Kidney tubule cell (primary cell): ENCODE data around the gene DLX6.
"Not testable (repeated sequence)": the region's sequence is repeated elsewhere in the genome, so short reads cannot be mapped to it uniquely, and the experiment has no call there.

Source experiments
- DNase-seq: peaks from one replicate; pipeline ENCODE4 v3.0.0-alpha.2; 2018; ENCODE audit warnings: low spot score

DLX6 gene

GRCh38 chr7:97024209-97025129 is 19.1 kb downstream of the DLX6 start, which contains the start of gene DLX5:
Gene DLX5, minus strand, starts transcription at chr7:97024831. Its CDS starts 208 bp downstream, at chr7:97024623.
- DNase-seq: peak; percentile 33

GRCh38 chr7:97025130-97025499 is 19.8 kb downstream of the DLX6 start:
- no peak for DNase-seq

DNA sequence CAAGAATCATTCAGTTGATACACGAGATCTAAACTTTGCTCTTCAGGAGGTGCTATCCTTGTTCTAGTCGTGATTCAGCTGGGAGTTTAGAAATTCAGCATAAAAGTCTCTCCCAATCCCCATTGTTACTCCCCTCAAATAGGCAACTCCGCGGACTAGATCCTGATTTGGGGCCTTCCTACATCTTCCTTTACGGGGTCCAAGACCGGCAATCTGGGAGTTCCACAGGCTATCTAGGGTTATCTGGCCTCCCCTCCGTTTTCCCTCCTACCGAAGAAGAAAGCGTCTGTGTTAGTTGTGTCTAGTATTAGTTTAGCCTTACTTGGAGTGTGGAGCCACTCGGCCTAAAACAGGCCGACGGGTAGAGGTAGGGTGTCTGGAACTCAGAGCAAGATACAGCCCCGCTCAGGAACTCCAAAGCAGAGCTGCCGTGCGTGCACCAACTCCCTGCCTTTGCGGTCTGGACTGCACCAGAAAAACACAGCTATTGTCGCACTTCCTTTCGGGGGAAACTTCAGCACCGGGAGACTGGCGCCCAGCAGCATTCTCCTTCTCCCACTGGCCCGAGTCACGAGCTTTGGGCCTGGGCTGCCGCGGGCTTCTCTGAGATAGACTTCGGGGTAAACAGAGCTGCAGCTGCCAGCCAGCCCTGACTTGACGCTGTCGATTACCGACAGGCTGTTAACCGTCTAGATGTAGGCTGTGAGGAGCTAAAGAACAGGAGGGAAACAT is 20.8 kb downstream of the DLX6 start:
- DNase-seq: no peak

- no peak for DNase-seq
These were observed 21.5 kb downstream of the DLX6 start for GRCh38 chr7:97026715-97027426.

DNA sequence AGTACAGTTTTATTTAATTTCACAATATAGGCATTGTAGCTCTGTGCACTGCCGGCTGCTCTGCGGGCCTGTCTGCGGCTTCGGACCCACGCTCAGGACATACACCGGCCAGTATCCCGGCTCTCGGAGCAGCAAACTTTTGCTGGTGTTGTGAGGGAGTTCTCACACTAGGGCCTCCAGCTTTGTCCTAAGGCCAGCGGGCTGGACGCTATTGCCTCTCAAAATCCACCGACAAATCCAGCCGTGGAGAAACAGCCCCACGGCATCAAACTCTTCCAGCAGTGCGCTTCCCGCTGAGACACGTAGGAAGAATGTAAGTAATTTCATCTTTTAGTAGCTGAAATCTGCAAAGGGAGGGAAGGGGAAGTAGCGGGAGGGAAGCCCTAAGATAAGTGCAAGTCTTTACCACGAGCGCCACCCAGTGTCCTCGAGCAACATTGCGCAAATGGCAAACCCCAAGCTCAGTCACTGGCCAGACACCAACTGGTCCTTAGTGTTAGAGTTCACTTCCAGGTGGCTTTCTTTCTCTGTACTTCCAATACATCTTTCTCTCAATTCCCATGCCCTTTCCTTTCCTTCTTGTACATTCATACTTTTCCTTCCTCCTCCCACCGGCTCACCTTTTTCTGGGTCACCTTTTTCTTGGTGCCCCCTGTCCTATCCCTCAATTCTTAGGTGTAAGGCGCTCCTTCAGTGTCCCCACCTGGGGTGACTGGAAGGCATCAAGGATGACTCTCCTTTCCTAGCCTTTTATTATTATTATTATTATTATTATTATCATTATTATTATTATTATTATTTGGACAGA is 22.3 kb downstream of the DLX6 start:
- DNase-seq: peak; percentile 78

GRCh38 chr7:97034213-97034852 is 29.0 kb downstream of the DLX6 start:
- DNase-seq: not testable (repeated sequence)

GRCh38 chr7:97039374-97040065 is 34.2 kb downstream of the DLX6 start:
- DNase-seq: no peak

DNA sequence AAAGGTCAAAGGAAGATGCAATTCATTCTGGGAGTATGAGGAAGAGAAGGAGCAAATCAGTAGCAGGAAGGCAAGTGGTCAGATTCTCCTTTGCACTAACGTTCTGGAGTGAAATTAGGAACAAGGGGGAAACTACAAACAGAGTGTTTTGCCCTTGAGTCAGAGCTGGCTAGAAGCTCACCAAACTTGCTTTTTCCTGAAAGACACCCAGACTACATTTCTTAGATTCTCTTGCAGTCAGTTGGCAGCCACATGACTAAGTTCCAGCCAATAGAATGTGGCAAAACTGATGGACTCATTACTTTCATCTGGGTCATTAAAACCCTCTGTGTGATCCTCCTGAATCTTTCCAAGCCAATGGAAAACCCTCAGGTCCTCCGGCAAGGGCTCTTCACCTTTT is 37.9 kb downstream of the DLX6 start:
- peak; percentile 65 for DNase-seq
